ENCODE data around the gene OTOP3.

- TF ChIP-seq, protein P1, sequence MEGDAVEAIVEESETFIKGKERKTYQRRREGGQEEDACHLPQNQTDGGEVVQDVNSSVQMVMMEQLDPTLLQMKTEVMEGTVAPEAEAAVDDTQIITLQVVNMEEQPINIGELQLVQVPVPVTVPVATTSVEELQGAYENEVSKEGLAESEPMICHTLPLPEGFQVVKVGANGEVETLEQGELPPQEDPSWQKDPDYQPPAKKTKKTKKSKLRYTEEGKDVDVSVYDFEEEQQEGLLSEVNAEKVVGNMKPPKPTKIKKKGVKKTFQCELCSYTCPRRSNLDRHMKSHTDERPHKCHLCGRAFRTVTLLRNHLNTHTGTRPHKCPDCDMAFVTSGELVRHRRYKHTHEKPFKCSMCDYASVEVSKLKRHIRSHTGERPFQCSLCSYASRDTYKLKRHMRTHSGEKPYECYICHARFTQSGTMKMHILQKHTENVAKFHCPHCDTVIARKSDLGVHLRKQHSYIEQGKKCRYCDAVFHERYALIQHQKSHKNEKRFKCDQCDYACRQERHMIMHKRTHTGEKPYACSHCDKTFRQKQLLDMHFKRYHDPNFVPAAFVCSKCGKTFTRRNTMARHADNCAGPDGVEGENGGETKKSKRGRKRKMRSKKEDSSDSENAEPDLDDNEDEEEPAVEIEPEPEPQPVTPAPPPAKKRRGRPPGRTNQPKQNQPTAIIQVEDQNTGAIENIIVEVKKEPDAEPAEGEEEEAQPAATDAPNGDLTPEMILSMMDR (IDR thresholded peaks at IDR 0.05), result no peak
- TF ChIP-seq POLR2A (IDR thresholded peaks at IDR 0.05), result no peak
- TF ChIP-seq POLR2AphosphoS5 (IDR thresholded peaks at IDR 0.05), result no peak
These were observed 28.0 kb downstream of the OTOP3 start for GRCh38 chr17:74963656-74964055.
